SK-N-SH treated with all-trans-retinoic acid at 6 μM for 48 hours (cell line): Measurements from ENCODE around the gene IL1R1.

Experiments
- BACH2 ChIP-seq: fragments of 250-450 bp; sonication (Bioruptor Pico); IDR thresholded peaks from 2 replicates; pipeline ENCODE4 v1.9.0; 2021; ENCODE audit warnings: mild to moderate bottlenecking, borderline replicate concordance
- CREB5 ChIP-seq: fragments of 250-450 bp; sonication (Bioruptor Pico); IDR thresholded peaks from 2 replicates; pipeline ENCODE4 v1.5.1; 2020; ENCODE audit warnings: low read depth, mild to moderate bottlenecking, moderate library complexity
- PPARA ChIP-seq: fragments of 250-450 bp; sonication (Bioruptor Pico); IDR thresholded peaks from 2 replicates; pipeline ENCODE4 v1.5.0; 2020; ENCODE audit warnings: mild to moderate bottlenecking, borderline replicate concordance
- TSHZ2 ChIP-seq: fragments of 250-450 bp; sonication (Bioruptor Pico); IDR thresholded peaks from 2 replicates; pipeline ENCODE4 v1.5.0; 2020; ENCODE audit warnings: mild to moderate bottlenecking, moderate library complexity
- ZFP3 ChIP-seq: fragments of 250-450 bp; sonication (Bioruptor Pico); IDR thresholded peaks from 2 replicates; pipeline ENCODE4 v1.5.0; 2020; ENCODE audit warnings: mild to moderate bottlenecking, moderate library complexity
- ZNF565 ChIP-seq: fragments of 450-650 bp; formaldehyde crosslinking; conservative IDR thresholded peaks from 2 replicates; pipeline ENCODE4 v1.5.0; 2020; ENCODE audit warnings: low read depth, mild to moderate bottlenecking, moderate library complexity
- ZNF70 ChIP-seq: fragments of 450-650 bp; formaldehyde crosslinking; IDR thresholded peaks from 2 replicates; pipeline ENCODE4 v1.5.0; 2020; ENCODE audit warnings: mild to moderate bottlenecking, moderate library complexity
- TF ChIP-seq, protein P1 (sequence below): fragments of 250-450 bp; sonication (Bioruptor Pico); IDR thresholded peaks from 2 replicates; pipeline ENCODE4 v1.8.0; 2020; ENCODE audit warnings: mild to moderate bottlenecking, moderate library complexity, borderline replicate concordance
- TF ChIP-seq, protein P2 (sequence below): fragments of 250-450 bp; sonication (Bioruptor Pico); IDR thresholded peaks from 2 replicates; pipeline ENCODE4 v1.5.1; 2021; ENCODE audit warnings: mild to moderate bottlenecking, moderate library complexity

- no peak for TF ChIP-seq BACH2
- TF ChIP-seq, protein P1, sequence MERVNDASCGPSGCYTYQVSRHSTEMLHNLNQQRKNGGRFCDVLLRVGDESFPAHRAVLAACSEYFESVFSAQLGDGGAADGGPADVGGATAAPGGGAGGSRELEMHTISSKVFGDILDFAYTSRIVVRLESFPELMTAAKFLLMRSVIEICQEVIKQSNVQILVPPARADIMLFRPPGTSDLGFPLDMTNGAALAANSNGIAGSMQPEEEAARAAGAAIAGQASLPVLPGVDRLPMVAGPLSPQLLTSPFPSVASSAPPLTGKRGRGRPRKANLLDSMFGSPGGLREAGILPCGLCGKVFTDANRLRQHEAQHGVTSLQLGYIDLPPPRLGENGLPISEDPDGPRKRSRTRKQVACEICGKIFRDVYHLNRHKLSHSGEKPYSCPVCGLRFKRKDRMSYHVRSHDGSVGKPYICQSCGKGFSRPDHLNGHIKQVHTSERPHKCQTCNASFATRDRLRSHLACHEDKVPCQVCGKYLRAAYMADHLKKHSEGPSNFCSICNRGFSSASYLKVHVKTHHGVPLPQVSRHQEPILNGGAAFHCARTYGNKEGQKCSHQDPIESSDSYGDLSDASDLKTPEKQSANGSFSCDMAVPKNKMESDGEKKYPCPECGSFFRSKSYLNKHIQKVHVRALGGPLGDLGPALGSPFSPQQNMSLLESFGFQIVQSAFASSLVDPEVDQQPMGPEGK (CRISPR knock-in tag): no peak
- no peak for TF ChIP-seq TSHZ2 (CRISPR knock-in tag)
- TF ChIP-seq ZNF565 (CRISPR knock-in tag): no peak
- TF ChIP-seq ZNF70 (CRISPR knock-in tag): no peak
- no peak for TF ChIP-seq PPARA
- TF ChIP-seq, protein P2, sequence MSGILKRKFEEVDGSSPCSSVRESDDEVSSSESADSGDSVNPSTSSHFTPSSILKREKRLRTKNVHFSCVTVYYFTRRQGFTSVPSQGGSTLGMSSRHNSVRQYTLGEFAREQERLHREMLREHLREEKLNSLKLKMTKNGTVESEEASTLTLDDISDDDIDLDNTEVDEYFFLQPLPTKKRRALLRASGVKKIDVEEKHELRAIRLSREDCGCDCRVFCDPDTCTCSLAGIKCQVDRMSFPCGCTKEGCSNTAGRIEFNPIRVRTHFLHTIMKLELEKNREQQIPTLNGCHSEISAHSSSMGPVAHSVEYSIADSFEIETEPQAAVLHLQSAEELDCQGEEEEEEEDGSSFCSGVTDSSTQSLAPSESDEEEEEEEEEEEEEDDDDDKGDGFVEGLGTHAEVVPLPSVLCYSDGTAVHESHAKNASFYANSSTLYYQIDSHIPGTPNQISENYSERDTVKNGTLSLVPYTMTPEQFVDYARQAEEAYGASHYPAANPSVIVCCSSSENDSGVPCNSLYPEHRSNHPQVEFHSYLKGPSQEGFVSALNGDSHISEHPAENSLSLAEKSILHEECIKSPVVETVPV: no peak
- TF ChIP-seq CREB5 (CRISPR knock-in tag): no peak
- TF ChIP-seq ZFP3 (CRISPR knock-in tag): no peak
Observed at GRCh38 chr2:102122115-102122514, 20.4 kb upstream of the IL1R1 start.
